ENCODE data around the gene GKN1. TPM values are rescaled to one million over a fixed set of nuclear protein-coding genes. Genes with fewer than 3 reads are reported as not detected.

GKN1 gene
- total RNA-seq, 1 experiment from 2014 or later: not detected

GRCh38 chr2:69013142-69013839 is 38.9 kb downstream of the GKN1 start, which contains the start of gene ANTXR1 (continued):
- no peak; the same call in 1 of the 2 replicates for TF ChIP-seq FOXP4 (CRISPR knock-in tag; IDR thresholded peaks at IDR 0.05)
- no peak for TF ChIP-seq TEAD4 (CRISPR knock-in tag; IDR thresholded peaks at IDR 0.05)
- no peak for TF ChIP-seq HMGA2 (CRISPR knock-in tag; IDR thresholded peaks at IDR 0.05)
- TF ChIP-seq ZNF425 (CRISPR knock-in tag; conservative IDR thresholded peaks at IDR 0.05): no peak
- 0 out of 2 replicates have a peak, but pooled peaks have one; percentile 11 for TF ChIP-seq TEAD1 (CRISPR knock-in tag; IDR thresholded peaks at IDR 0.05)
- no peak for TF ChIP-seq STAT6 (CRISPR knock-in tag; conservative IDR thresholded peaks at IDR 0.05; ENCODE audit: low read depth)
- no peak for TF ChIP-seq ZNF232 (CRISPR knock-in tag; IDR thresholded peaks at IDR 0.05)
- TF ChIP-seq ZNF396 (CRISPR knock-in tag; IDR thresholded peaks at IDR 0.05; ENCODE audit: borderline replicate concordance): no peak
- no peak for TF ChIP-seq ZBTB21 (CRISPR knock-in tag; IDR thresholded peaks at IDR 0.05; ENCODE audit: borderline replicate concordance)
- no peak for TF ChIP-seq NFE2L1 (CRISPR knock-in tag; IDR thresholded peaks at IDR 0.05)
- no peak for TF ChIP-seq AFF4 (CRISPR knock-in tag; IDR thresholded peaks at IDR 0.05; ENCODE audit: borderline replicate concordance)
- peak; percentile 71; the same call in 1 of the 2 replicates for TF ChIP-seq FOXP1 (CRISPR knock-in tag; IDR thresholded peaks at IDR 0.05; ENCODE audit: borderline replicate concordance)
- TF ChIP-seq NR2C2 (CRISPR knock-in tag; IDR thresholded peaks at IDR 0.05): peak; percentile 80
- 0 out of 2 replicates have a peak, but pooled peaks have one; percentile 25 for TF ChIP-seq KAT7 (CRISPR knock-in tag; IDR thresholded peaks at IDR 0.05; ENCODE audit: borderline replicate concordance)
- no peak for TF ChIP-seq PRDM15 (CRISPR knock-in tag; IDR thresholded peaks at IDR 0.05)
- no peak for TF ChIP-seq FOXJ3 (CRISPR knock-in tag; IDR thresholded peaks at IDR 0.05; ENCODE audit: borderline replicate concordance)
